NOMO-1 treated with DMSO at 0.1 percent for 48 hours (cell line): Measurements from ENCODE around the gene WRAP73.

Source experiments
- DNase-seq: peaks from one replicate; lab custom pipeline; 2025; ENCODE audit not compliant: unreplicated experiment; lab: John Stamatoyannopoulos, UW

WRAP73 gene

DNA sequence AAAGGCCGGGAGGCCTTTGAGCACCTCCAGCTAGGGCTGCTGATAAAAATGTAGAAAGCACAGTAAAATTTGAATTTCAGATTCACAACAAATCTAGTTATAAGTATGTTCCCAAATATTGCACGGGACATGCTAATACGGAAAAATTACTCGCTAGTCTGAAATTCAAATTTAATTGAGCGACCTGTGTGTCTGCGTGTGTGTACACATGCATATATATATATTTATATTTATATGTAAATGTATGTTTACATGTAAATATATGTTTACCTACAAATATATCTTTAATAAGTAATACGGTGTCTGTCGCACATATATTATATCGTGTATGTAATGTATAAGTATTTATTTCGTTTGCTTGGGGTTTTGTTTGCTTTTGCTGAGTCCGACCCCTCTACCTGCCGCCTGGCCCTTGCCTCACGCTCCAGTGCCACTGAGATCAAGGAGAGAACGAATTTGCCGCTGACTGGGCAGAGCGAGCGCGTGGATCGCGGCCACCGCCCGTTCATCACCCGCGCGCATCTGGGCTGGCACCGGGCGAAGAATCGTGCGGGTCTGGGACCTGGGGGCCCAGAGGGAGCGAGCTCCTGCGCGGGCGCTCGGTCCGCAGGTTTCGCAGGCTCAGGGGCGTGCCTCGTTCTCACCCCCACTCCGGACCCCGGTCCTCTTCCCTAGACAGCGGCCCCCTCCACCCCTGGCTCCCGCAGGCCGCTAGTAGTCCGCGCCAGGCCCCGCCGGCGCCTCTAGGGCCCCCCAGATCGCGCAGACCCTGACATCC is 534 bp upstream of the WRAP73 start:
- DNase-seq, result no peak

- no peak for DNase-seq
These were observed 3.3 kb downstream of the WRAP73 start for GRCh38 chr1:3646596-3646995.

DNA sequence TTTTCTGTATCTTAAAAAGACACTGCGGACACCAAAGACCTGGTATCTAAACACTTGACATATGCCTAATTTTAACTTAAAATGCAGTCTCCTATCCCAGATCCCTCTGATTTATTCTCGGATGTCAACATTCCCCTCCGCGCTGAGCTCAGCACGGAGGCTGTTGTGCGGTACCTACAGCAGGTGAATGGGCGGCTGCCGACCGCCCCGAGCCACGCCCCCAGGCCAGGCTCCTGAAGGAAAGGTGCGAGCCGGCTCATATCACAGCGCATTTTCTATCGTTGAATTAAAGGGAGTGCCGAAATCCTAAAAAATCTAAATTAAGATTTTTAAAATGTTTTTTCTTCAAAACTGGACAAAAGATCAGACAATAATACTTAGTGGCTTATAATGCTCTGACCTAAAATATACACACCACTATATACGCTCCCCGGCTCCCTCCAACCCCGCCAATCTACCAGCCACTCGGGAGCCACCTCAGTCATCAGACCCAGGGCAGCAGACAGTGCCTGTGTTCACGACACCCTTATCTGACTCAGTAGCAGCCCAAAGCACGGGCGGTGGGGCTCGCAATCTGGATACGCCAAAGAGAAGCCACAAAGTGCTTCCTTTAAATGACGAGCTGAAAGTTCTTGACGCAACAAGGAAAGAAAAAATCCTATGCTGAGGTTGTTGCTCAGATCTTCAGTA is 4.1 kb downstream of the WRAP73 start:
- DNase-seq, result no peak

DNA sequence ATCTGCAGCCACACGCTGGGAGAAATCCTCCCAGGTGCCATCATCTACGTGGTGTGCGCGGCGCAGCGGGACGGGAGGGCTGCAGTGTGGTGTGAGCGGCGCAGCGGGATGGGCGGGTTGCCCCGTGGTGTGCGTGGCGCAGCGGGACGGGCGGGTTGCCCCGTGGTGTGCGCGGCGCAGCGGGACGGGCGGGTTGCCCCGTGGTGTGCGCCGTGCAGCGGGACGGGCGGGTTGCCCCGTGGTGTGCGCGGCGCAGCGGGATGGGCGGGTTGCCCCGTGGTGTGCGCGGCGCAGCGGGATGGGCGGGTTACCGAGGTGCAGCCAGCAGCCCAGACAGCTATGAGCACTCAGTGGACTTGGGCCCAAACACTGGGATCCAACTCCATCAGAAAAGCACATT is 4.7 kb downstream of the WRAP73 start:
- DNase-seq, result no peak

GRCh38 chr1:3644273-3644672 is 5.6 kb downstream of the WRAP73 start:
- no peak for DNase-seq

- DNase-seq, result no peak
These were observed 6.8 kb downstream of the WRAP73 start for GRCh38 chr1:3642919-3643675.

- no peak for DNase-seq
These were observed 8.1 kb downstream of the WRAP73 start for GRCh38 chr1:3641816-3642215.

DNA sequence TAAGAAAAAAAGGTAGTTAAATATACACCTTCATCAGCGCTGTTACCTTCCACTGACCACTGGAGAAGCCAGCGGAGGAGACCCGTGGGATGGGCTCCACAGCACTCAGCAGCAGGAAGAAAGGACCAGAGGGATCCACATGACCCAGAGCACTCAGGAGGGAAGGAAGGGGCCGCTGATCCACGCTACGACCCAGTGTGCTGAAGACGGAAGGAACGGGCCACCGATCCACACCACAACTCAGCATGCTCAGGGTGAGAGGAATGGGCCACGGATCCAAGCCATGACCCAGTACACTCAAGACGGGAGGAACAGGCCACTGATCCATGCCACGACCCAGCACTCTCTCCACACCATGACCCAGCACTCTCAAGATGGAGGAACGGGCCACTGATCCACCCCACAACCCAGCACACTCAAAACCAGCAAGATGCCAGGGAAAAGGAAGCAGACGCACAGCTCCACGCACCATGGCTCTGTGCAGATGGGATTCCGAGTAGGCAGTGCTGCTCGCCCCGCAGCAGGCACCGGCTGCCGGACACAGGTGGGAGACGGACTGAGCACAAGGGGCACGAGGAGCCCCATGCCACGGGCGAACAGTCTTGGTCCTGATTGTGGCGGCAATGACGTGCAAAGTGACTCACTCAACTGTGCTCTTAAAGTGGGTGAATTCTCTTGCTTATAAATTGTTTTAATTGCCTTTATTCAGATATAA is 8.7 kb downstream of the WRAP73 start:
- no peak for DNase-seq

DNA sequence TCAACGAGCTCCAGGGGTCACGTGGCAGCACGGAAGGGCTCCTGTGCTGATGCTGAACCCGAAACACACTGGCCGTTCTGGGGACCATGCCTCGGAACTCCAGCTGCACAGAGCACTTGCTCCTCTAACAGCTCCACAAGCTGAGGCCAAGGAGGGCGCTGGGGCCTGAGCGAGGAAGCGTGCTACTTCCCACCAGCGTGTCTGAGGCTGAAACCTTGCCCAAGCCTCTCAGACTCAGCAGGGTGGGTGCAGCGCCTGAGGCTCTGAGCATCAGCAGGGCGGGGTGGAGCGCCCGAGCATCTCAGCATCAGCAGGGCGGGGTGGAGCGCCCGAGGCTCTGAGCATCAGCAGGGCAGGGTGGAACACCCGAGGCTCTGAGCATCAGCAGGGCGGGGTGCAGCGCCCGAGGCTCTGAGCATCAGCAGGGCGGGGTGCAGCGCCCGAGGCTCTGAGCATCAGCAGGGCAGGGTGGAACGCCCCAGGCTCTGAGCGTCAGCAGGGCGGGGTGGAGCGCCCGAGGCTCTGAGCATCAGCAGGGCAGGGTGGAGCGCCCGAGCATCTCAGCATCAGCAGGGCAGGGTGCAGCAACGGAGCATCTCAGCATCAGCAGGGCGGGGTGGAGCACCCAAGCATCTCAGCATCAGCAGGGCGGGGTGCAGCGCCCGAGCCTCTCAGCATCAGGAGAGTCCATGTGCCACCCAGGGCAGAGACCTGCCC is 9.6 kb downstream of the WRAP73 start:
- no peak for DNase-seq

DNA sequence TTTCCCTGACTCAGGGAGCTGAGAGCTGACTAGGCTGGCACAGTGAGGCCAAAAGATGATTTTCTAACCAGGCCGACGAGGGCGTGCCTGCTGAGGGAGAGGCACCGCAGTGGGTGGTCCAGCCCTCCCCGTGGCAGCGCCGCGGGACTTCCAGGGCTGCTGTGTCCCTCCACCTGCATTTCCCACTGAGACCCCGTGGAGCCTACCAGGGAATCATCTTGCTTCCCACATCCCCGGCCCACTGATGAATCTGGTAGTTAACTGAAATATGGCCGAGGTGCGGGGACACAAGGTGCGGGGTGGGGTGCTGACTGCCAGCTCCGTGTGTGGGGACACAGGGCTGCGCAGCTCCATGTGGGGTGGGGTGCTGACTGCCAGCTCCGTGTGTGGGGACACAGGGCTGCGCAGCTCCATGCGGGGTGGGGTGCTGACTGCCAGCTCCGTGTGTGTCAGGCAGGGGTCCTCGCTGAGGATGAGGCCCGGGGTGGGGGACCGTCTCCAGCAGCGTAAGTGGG is 10.4 kb downstream of the WRAP73 start:
- no peak for DNase-seq

- DNase-seq, result no peak
These were observed 11.2 kb downstream of the WRAP73 start for GRCh38 chr1:3638676-3639075.

- DNase-seq, result no peak
These were observed 11.9 kb downstream of the WRAP73 start for GRCh38 chr1:3638027-3638426.

DNA sequence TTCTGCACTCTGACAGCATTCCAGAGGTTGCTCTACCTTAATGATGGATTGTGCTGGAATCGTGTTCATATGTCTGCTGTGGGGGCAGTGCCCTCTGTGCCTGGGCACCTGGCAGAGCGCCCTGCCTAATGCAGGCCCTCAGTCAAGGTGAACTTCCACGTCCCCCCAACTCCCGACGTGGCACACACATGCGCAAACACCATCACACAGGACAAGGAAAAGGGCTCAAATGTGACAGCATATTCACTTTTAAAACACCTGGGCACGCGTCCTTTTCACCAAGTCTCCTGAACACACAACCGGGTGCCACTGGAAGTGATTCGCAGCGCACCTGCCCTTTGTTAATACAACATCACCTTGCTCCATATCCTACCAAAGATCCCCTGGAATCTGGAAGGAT is 13.4 kb downstream of the WRAP73 start:
- no peak for DNase-seq

- DNase-seq, result no peak
These were observed 13.8 kb downstream of the WRAP73 start for GRCh38 chr1:3636080-3636479.

DNA sequence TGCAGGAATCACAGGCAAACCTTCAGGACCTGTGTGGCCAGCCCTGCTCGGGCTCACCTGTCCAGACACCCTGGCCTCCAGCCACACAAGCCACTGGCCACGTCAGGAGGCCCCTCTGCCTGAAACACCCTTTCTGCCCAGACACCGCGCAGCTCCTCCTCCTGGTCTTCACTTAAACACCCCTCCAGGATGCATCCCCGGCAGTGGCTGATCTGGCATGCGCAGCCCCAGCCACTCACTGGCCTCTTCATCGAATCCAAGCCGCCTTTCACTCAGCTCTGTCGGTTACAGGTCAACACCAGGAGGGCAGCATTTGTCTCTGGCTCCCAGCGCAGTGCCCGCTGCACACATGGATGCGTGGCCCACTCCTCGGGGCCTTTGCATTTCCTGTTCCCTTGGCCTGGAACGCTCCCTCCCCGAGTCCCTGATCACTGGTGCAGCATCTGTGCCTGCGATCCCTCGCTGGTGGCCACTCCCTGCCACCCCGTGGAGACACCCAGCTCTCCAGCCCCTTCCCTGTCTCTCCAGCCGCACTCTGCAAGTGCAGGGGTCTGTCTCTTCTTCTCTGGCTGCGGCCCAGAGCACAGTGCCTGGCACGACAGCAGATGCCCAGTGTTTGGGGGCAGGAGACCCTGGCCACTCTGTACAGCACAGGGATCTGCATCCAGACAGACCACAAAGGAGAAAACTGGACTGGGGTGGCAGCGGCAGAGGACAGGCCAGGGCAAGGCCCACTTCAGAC is 15.7 kb downstream of the WRAP73 start:
- no peak for DNase-seq

- no peak for DNase-seq
These were observed 16.4 kb downstream of the WRAP73 start for GRCh38 chr1:3633344-3634058.

- no peak for DNase-seq
These were observed 17.1 kb downstream of the WRAP73 start for GRCh38 chr1:3632716-3633343.

DNA sequence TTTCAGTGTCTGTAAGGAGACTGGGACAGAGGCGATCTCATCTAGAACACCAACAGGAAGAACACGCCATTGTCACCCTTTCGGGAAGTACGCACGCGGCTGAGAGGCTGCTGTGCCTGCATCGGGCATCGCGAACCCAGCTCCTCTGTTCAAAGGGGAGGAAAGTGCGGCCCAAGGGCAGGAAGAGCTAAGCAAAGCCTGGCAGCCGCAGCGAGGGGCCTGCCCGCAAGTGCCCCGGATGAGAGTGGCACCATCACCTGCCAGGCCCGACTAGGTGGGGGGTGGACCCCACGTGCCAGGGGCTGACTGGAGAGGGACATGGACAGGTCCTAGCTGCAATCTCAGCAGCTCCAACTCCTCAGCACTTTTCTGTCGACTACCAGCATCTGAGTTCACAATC is 17.6 kb downstream of the WRAP73 start:
- DNase-seq, result no peak
